Vagina (tissue), 2 donors: Measurements from ENCODE around the gene AJAP1.

ENCODE experiments used
- POLR2A ChIP-seq, 2 donors: fragments of 450-650 bp; IDR thresholded peaks; one replicate each; pipeline ENCODE4 v1.6.1; 2017; ENCODE audit warnings: antibody characterized with exemption in 2 of 2, mild to moderate bottlenecking in 2 of 2, moderate library complexity in 2 of 2
- TF ChIP-seq, protein P1 (sequence below), 3 experiments: fragments of 450-650 bp in 2 of 3; fragments of 200-600 bp in 1 of 3; sonication (generic) in 1 of 3; IDR thresholded peaks; one replicate each; pipeline ENCODE4 v1.5.1; 2017 to 2019; ENCODE audit warnings: antibody characterized with exemption in 3 of 3, mild to moderate bottlenecking in 2 of 3, moderate library complexity in 2 of 3

DNA sequence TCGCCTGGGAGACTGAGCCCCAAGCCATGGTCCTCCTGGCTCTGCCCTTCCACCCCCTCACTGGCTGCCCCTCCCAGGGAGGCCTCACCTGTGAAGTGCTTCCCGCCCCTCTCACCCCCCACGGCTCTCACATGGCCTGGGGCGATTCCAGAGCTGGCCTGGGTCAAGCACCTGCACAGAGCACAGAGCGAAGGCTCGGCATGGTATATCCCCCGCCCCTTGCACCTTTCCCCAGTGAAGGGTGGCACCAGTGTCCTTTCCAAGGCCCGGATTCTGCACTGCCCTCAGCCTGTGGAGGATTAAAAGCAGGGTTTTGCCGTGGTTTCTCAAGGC lies 1.1 kb upstream of the AJAP1 start:
- TF ChIP-seq, protein P1, sequence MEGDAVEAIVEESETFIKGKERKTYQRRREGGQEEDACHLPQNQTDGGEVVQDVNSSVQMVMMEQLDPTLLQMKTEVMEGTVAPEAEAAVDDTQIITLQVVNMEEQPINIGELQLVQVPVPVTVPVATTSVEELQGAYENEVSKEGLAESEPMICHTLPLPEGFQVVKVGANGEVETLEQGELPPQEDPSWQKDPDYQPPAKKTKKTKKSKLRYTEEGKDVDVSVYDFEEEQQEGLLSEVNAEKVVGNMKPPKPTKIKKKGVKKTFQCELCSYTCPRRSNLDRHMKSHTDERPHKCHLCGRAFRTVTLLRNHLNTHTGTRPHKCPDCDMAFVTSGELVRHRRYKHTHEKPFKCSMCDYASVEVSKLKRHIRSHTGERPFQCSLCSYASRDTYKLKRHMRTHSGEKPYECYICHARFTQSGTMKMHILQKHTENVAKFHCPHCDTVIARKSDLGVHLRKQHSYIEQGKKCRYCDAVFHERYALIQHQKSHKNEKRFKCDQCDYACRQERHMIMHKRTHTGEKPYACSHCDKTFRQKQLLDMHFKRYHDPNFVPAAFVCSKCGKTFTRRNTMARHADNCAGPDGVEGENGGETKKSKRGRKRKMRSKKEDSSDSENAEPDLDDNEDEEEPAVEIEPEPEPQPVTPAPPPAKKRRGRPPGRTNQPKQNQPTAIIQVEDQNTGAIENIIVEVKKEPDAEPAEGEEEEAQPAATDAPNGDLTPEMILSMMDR (IDR thresholded peaks at IDR 0.05), result no peak
- no peak for TF ChIP-seq POLR2A (IDR thresholded peaks at IDR 0.05)
